Measurements from ENCODE around the gene WNT3. TPM values are rescaled to one million over a fixed set of nuclear protein-coding genes. Genes with fewer than 3 reads are reported as not detected.

The WNT3 gene
- total and polyA plus RNA-seq, 2 experiments from 2014 or later = 2.7 to 3.4 TPM

- Histone ChIP-seq H4K20me1 (replicated peaks; ENCODE audit: insufficient read depth) (0 out of 2 replicates have a peak, but pooled peaks cover 4% of the 10 kb centered on the region), H3K4me3 (no peak overlapping the region), H3K79me2 (replicated peaks; ENCODE audit: insufficient read depth) (no peaks in the 10 kb centered on the region), H3F3A (replicated peaks; ENCODE audit: low read depth) (no peaks in the 10 kb centered on the region), H3K36me3 (ENCODE audit: insufficient read depth) (no peaks in the 10 kb centered on the region), H3K27ac (ENCODE audit: low read depth) (no peak overlapping the region), H2AFZ (no peak overlapping the region), H3K4me2 (no peak overlapping the region), H3K27me3 (ENCODE audit: insufficient read depth) (peaks cover 48% of the 10 kb centered on the region), H3K9me2 (ENCODE audit: insufficient read depth) (no peaks in the 10 kb centered on the region), H3K4me1 (ENCODE audit: insufficient read depth) (peaks cover 13% of the 10 kb centered on the region; the same call in 1 of the 2 replicates)
- ATAC-seq (no peak), DNase-seq (ENCODE audit: low spot score) (no peak)
- no peak for TF ChIP-seq EZH2phosphoT487 (IDR thresholded peaks at IDR 0.05; ENCODE audit: unreplicated experiment)
- no peak for TF ChIP-seq CREB1 (CRISPR knock-in tag; IDR thresholded peaks at IDR 0.05; ENCODE audit: low read depth)
- TF ChIP-seq CTCF (conservative IDR thresholded peaks at IDR 0.05; ENCODE audit: low read depth in 2 of 2) = no peak
- no peak for TF ChIP-seq REST (IDR thresholded peaks at IDR 0.05; ENCODE audit: unreplicated experiment)
- TF ChIP-seq JUNB (IDR thresholded peaks at IDR 0.05; ENCODE audit: unreplicated experiment) = no peak
- no peak for TF ChIP-seq EZH2 (IDR thresholded peaks at IDR 0.05; ENCODE audit: low read depth, unreplicated experiment)
- no peak for TF ChIP-seq ZNF114 (CRISPR knock-in tag; IDR thresholded peaks at IDR 0.05)
- TF ChIP-seq ZNF331 (CRISPR knock-in tag; IDR thresholded peaks at IDR 0.05; ENCODE audit: low read depth) = no peak
- no peak for TF ChIP-seq ZNF462 (CRISPR knock-in tag; IDR thresholded peaks at IDR 0.05)
- no peak for TF ChIP-seq NANOG (IDR thresholded peaks at IDR 0.05; ENCODE audit: borderline replicate concordance)
- no peak for TF ChIP-seq STAT1 (IDR thresholded peaks at IDR 0.05; ENCODE audit: unreplicated experiment)
- H3K4me1 Mint-ChIP-seq = peaks cover 14% of the 10 kb centered on the region
- H3K27me3 Mint-ChIP-seq (ENCODE audit: insufficient read depth, low read depth, poor library complexity) = peaks cover 38% of the 10 kb centered on the region
- H3K27ac Mint-ChIP-seq = no peak overlapping the region
- H3K4me3 Mint-ChIP-seq = no peak overlapping the region
- H3K9me3 Mint-ChIP-seq = no peaks in the 10 kb centered on the region
- H3K36me3 Mint-ChIP-seq (ENCODE audit: low read depth) = no peaks in the 10 kb centered on the region
Measured at GRCh38 chr17:46854515-46854914, 36.0 kb upstream of the WNT3 start.
